Esophagus squamous epithelium (tissue), 5 donors: Measurements from ENCODE around the gene ATP8A2. TPM values are rescaled to one million over a fixed set of nuclear protein-coding genes. Genes with fewer than 3 reads are reported as not detected.

ENCODE experiments used
- DNase-seq: peaks from one replicate; lab custom pipeline; 2025; lab: John Stamatoyannopoulos, UW
- H3K27ac ChIP-seq, 4 donors: fragments of 200-600 bp; sonication (generic); one replicate each; pipeline ENCODE4 v1.5.1; 2016 to 2019; ENCODE audit warnings: mild to moderate bottlenecking in 1 of 4
- H3K27me3 ChIP-seq, 4 donors: fragments of 200-600 bp; sonication (generic); 1 replicate in 3 of 4; 2 replicates in 1 of 4; pipeline versions ENCODE4 v1.5.1 to v1.6.0; 2017 to 2021; ENCODE audit warnings: antibody characterized with exemption in 1 of 4
- H3K36me3 ChIP-seq, 3 donors: fragments of 200-600 bp; sonication (generic); one replicate each; pipeline ENCODE4 v1.5.1; 2016 to 2019
- H3K4me1 ChIP-seq, 3 donors: fragments of 200-600 bp; sonication (generic); one replicate each; pipeline ENCODE4 v1.5.1; 2017 to 2019
- H3K4me3 ChIP-seq, 4 donors: fragments of 200-600 bp; sonication (generic); 1 replicate in 3 of 4; 2 replicates in 1 of 4; pipeline ENCODE4 v1.5.1; 2016 to 2019; ENCODE audit warnings: mild to moderate bottlenecking in 2 of 4, moderate library complexity in 1 of 4
- H3K9me3 ChIP-seq, 3 donors: fragments of 200-600 bp; sonication (generic); one replicate each; pipeline ENCODE4 v1.5.1; 2016 to 2019
- POLR2A ChIP-seq, 4 donors: fragments of 450-650 bp; IDR thresholded peaks; one replicate each; pipeline ENCODE4 v1.6.1; 2017; ENCODE audit warnings: antibody characterized with exemption in 4 of 4, mild to moderate bottlenecking in 4 of 4, moderate library complexity in 3 of 4
- WGBS, 2 donors: methylation state at CpG; one replicate each; pipeline ENCODE4 v1.1.5; 2018; 5-methylcytosine and 5-hydroxymethylcytosine counted together
- intact Hi-C: fragments of 100-400 bp; cut with DNase I; formaldehyde crosslinking; loops from one replicate; pipeline ENCODE4 v1.15.0; 2022
- total RNA-seq, 4 donors: library from RNA; depleted of rRNA; stranded (reverse); fragments of >200 nt; gene quantifications; one replicate each; pipeline ENCODE4 v1.1.0, GENCODE V29; 2016
- TF ChIP-seq, protein P1 (sequence below), 6 experiments: fragments of 450-650 bp in 4 of 6; fragments of 200-600 bp in 2 of 6; sonication (generic) in 2 of 6; IDR thresholded peaks; one replicate each; pipeline ENCODE4 v1.5.1; 2016 to 2019; ENCODE audit warnings: antibody characterized with exemption in 6 of 6, mild to moderate bottlenecking in 4 of 6, moderate library complexity in 4 of 6
- donor health status: DM: yes; HTN: yes; CAD: no.

Gene ATP8A2
- total RNA-seq, 4 donors from 2014 or later = not detected

DNA sequence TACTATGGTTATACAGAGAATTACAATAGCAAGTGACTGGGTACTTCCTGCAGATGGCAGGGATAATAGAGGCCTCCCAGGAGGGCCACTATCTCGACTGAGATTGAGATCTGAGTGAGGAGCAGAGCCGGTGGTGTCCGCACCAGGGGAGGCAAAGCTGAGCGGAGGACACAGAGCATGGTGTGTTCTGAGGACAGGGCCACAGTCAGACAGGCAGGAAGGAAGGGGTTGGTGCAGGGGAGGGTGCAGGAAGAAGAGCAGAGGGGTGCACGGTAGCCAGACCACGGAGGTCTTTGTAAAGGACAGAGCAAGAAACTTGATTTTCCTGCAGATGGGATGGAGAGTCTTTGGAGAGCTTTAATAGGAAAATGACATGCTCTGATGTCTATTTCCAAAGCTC lies 527.7 kb downstream of the ATP8A2 start:
- no peak overlapping the region for H3K4me3 ChIP-seq
- no peaks in the 10 kb centered on the region for H3K9me3 ChIP-seq
- no peak overlapping the region for H3K27ac ChIP-seq
- H3K36me3 ChIP-seq = no peaks in the 10 kb centered on the region
- H3K27me3 ChIP-seq = peaks cover 0 to 5% (median 0%) of the 10 kb centered on the region in 4 donors
- WGBS, 2 donors = 74 to 76% methylated on average over 6 of the region's 6 CpGs
- no peak for DNase-seq
- no peak for TF ChIP-seq POLR2A (IDR thresholded peaks at IDR 0.05)
- intact Hi-C loops = no loop called here
- peaks cover 3 to 22% (median 12%) of the 10 kb centered on the region in 3 donors for H3K4me1 ChIP-seq

DNA sequence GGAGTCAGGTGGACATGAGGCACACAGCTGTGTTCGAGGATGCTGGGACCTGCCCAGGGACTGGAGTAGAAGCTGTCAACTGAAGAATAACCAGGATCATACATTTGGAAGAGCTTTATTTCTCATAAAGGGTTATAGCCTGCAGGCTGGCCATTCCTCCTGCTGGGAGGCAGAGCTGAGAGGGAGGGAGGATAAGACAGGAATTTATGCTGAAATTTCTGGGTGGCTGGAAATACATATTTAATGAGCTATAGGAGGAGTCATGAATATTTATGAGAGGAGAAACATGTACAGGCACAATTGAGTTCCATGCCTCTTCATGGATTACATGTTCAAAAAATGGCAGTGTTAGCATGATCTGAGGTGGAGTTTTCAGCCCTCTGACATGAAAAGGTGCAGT lies 528.2 kb downstream of the ATP8A2 start:
- Histone ChIP-seq H3K4me3 (no peak overlapping the region), H3K27ac (no peak overlapping the region), H3K4me1 (peaks cover 3 to 22% (median 12%) of the 10 kb centered on the region in 3 donors), H3K9me3 (no peaks in the 10 kb centered on the region), H3K36me3 (no peaks in the 10 kb centered on the region), H3K27me3 (peaks cover 0 to 5% (median 0%) of the 10 kb centered on the region in 4 donors)
- TF ChIP-seq, protein P1, sequence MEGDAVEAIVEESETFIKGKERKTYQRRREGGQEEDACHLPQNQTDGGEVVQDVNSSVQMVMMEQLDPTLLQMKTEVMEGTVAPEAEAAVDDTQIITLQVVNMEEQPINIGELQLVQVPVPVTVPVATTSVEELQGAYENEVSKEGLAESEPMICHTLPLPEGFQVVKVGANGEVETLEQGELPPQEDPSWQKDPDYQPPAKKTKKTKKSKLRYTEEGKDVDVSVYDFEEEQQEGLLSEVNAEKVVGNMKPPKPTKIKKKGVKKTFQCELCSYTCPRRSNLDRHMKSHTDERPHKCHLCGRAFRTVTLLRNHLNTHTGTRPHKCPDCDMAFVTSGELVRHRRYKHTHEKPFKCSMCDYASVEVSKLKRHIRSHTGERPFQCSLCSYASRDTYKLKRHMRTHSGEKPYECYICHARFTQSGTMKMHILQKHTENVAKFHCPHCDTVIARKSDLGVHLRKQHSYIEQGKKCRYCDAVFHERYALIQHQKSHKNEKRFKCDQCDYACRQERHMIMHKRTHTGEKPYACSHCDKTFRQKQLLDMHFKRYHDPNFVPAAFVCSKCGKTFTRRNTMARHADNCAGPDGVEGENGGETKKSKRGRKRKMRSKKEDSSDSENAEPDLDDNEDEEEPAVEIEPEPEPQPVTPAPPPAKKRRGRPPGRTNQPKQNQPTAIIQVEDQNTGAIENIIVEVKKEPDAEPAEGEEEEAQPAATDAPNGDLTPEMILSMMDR (IDR thresholded peaks at IDR 0.05) = no peak
- no peak for TF ChIP-seq POLR2A (IDR thresholded peaks at IDR 0.05)
- DNase-seq = no peak
- intact Hi-C loops = no loop called here
- WGBS, 2 donors = 59 to 78% methylated on average over 1 of the region's 1 CpG

DNA sequence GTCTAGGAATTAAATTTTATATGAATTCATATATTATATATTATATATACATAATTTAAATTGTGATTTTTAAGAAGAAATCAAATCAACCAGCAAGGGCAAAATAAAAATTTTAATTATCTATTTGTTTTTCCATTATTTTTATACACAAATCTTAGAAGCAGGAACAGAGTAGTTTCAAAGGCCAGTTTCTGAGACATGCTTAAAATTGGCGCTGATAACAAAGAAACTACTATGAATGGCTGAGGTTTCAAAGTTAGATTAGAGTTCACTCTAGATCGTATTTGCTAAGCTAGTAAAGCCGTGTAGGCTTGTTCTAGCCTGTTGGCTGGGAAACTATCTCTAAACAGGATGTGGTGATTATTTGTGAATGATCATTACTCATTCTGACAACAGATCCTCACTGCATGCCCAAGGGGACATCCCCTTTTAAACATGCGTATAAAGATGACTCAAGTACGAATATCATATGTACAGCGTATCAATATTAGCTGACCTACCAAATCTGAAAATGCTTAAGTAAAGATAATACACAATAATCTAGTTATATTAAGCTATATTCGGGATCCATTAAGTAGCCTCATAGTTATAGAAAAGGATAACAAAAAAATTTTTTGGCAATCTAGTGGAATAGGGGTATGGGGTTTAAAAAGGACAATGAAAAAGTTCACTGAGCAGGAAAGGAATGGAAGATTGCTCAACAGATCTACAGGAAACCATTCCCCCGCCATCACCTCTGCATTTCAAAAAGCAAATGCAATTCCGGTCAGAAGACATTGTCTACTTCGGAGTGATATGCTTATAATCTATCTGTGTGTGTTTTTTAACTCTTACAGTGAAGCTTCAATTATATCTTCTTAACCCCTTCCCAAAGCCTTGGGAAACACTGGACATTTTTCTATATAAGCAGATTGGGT lies 529.9 kb downstream of the ATP8A2 start:
- H3K36me3 ChIP-seq = no peaks in the 10 kb centered on the region
- TF ChIP-seq POLR2A (IDR thresholded peaks at IDR 0.05) = no peak
- TF ChIP-seq, protein P1 (IDR thresholded peaks at IDR 0.05) = no peak
- H3K4me3 ChIP-seq = no peak overlapping the region
- DNase-seq = no peak
- intact Hi-C loops = no loop called here
- no peaks in the 10 kb centered on the region for H3K9me3 ChIP-seq
- H3K27me3 ChIP-seq = peaks cover 0 to 5% (median 0%) of the 10 kb centered on the region in 4 donors
- 13 to 18% methylated on average over 10 of the region's 10 CpGs for WGBS, 2 donors
- peaks cover 3 to 22% (median 12%) of the 10 kb centered on the region in 3 donors for H3K4me1 ChIP-seq
- H3K27ac ChIP-seq = no peak overlapping the region

DNA sequence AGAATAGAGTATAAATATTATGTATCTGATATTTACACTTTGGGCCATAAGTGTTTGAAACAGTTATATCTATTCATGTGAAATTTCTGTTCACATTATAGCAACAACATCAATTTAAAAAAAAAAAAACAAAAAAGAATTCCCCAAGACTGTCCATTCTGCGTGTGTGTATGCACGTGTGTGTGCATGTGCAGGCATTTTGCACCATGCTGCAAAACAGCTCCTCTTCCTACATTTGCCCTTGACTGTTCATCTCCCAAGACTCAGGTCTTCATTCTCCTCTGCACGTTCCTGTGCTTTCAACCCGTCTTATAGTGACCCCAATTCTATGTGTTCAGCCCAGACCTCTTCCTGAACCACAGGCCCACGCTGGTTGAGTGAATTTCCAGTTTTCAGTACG lies 530.7 kb downstream of the ATP8A2 start:
- Histone ChIP-seq H3K4me1 (peaks cover 3 to 22% (median 12%) of the 10 kb centered on the region in 3 donors), H3K4me3 (peak overlapping the region in 1 of 4 donors; percentile 43), H3K27me3 (peaks cover 0 to 5% (median 0%) of the 10 kb centered on the region in 4 donors), H3K36me3 (no peaks in the 10 kb centered on the region), H3K9me3 (no peaks in the 10 kb centered on the region), H3K27ac (no peak overlapping the region)
- WGBS, 2 donors = 37 to 50% methylated on average over 6 of the region's 6 CpGs
- intact Hi-C loops = no loop called here
- TF ChIP-seq, protein P1 (IDR thresholded peaks at IDR 0.05) = no peak
- no peak for TF ChIP-seq POLR2A (IDR thresholded peaks at IDR 0.05)
- no peak for DNase-seq

DNA sequence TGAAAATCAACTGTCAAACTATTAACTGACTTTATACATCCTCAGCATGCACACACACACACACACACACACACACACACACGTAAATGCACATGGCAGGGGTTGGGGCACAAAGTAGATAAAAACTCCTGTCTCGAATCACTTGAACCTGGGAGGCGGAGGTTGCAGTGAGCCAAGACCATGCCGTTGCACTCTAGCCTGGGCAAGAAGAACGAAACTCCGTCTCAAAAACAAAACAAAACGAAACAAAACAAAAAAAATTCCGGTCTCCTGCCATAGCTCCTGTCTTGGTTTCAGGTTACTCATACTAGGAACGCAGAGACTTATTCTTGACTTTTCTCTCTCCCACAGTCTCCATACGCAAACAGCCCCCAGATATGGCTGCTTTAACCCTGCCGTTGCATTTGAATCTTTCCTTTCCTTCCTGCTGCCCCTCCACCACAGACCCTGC lies 531.1 kb downstream of the ATP8A2 start:
- no peaks in the 10 kb centered on the region for H3K9me3 ChIP-seq
- H3K27ac ChIP-seq = no peak overlapping the region
- intact Hi-C loops = no loop called here
- DNase-seq = no peak
- H3K4me1 ChIP-seq = peaks cover 3 to 22% (median 12%) of the 10 kb centered on the region in 3 donors
- H3K4me3 ChIP-seq = peak overlapping the region in 1 of 4 donors; percentile 43
- TF ChIP-seq, protein P1 (IDR thresholded peaks at IDR 0.05) = no peak
- TF ChIP-seq POLR2A (IDR thresholded peaks at IDR 0.05) = no peak
- H3K27me3 ChIP-seq = peaks cover 0 to 5% (median 0%) of the 10 kb centered on the region in 4 donors
- WGBS, 2 donors = 54 to 62% methylated on average over 10 to 11 of the region's 11 CpGs
- no peaks in the 10 kb centered on the region for H3K36me3 ChIP-seq
